H1 (cell line): ENCODE data around the gene SOX1. TPM values are rescaled to one million over a fixed set of nuclear protein-coding genes. Genes with fewer than 3 reads are reported as not detected.
A peak's percentile ranks its signal among the peaks of the same experiment; 100 is the strongest.

Experiments used
- CTCF ChIA-PET: fragments of 300-600 bp; sonication (Branson Sonifier 250); formaldehyde crosslinking; loops from one replicate; lab custom pipeline; 2021; ENCODE audit not compliant: partially characterized antibody; lab: Charles Lee
- POLR2A ChIA-PET: fragments of 300-600 bp; sonication (Branson Sonifier 250); formaldehyde crosslinking; loops from one replicate; lab custom pipeline; 2021; ENCODE audit warnings: inconsistent platforms; ENCODE audit not compliant: partially characterized antibody; lab: Charles Lee
- DNase-seq, 2 experiments: peaks; one replicate each; pipeline versions ENCODE4 v3.0.0 to v3.0.0-alpha.2; 2010 to 2022; ENCODE audit warnings: low spot score in 2 of 2, low read depth in 1 of 2, mixed read lengths in 1 of 2
- FAIRE-seq: peaks from 2 replicates; lab custom pipeline; 2011; peaks lifted over from hg19 to GRCh38; lab: Jason Lieb, UNC
- H2AFZ ChIP-seq: 2 replicates; pipeline ENCODE4 v1.8.1; 2012; ENCODE audit warnings: low read length, inconsistent platforms
- H2AK5ac ChIP-seq: 2 replicates; pipeline ENCODE4 v1.6.1; 2013; ENCODE audit warnings: low read depth, low read length
- H2BK120ac ChIP-seq: replicated peaks from 2 replicates; pipeline ENCODE3; 2013; ENCODE audit warnings: low read depth, low read length, inconsistent platforms
- H2BK12ac ChIP-seq: 2 replicates; pipeline ENCODE4 v1.6.1; 2013; ENCODE audit warnings: low read depth, low read length
- H2BK15ac ChIP-seq: 2 replicates; pipeline ENCODE4 v1.6.1; 2013; ENCODE audit warnings: low read length
- H2BK20ac ChIP-seq: 2 replicates; pipeline ENCODE4 v1.6.1; 2013; ENCODE audit warnings: low read length
- H2BK5ac ChIP-seq: 2 replicates; pipeline ENCODE4 v1.6.1; 2013; ENCODE audit warnings: low read depth, low read length
- H3K14ac ChIP-seq: 2 replicates; pipeline ENCODE4 v1.6.1; 2013; ENCODE audit warnings: inconsistent platforms; ENCODE audit not compliant: insufficient read length
- H3K18ac ChIP-seq: 2 replicates; pipeline ENCODE4 v1.6.1; 2013; ENCODE audit warnings: low read length; ENCODE audit errors: extremely low read depth
- H3K23ac ChIP-seq: 2 replicates; pipeline ENCODE4 v1.6.1; 2013; ENCODE audit warnings: inconsistent platforms; ENCODE audit not compliant: insufficient read length
- H3K23me2 ChIP-seq: 2 replicates; pipeline ENCODE4 v1.6.1; 2013; ENCODE audit warnings: low read depth, low read length
- H3K27ac ChIP-seq: 2 replicates; pipeline ENCODE4 v1.6.1; 2011; ENCODE audit warnings: low read depth, low read length, inconsistent platforms
- H3K27me3 ChIP-seq, 4 experiments: replicated peaks in 1 of 4; 1 replicate in 1 of 4; 2 replicates in 3 of 4; pipeline versions ENCODE4 v1.6.1 to v1.8.1; 2011 to 2013; ENCODE audit warnings: low read length in 3 of 4, mild to moderate bottlenecking in 3 of 4, inconsistent platforms in 2 of 4, mixed read lengths in 2 of 4, moderate library complexity in 1 of 4; ENCODE audit not compliant: control insufficient read depth in 3 of 4, insufficient read depth in 3 of 4; ENCODE audit errors: extremely low read depth in 1 of 4
- H3K36me3 ChIP-seq, 4 experiments: 2 replicates each; pipeline versions ENCODE4 v1.6.1 to v1.8.1; 2011 to 2013; ENCODE audit warnings: mild to moderate bottlenecking in 4 of 4, low read length in 3 of 4, moderate library complexity in 2 of 4, control low read depth in 1 of 4, inconsistent platforms in 1 of 4; ENCODE audit not compliant: insufficient read depth in 4 of 4, control insufficient read depth in 2 of 4
- H3K4ac ChIP-seq: replicated peaks from 2 replicates; pipeline ENCODE3; 2013; ENCODE audit warnings: low read length, low read depth, mixed read lengths, inconsistent platforms; ENCODE audit not compliant: insufficient read length
- H3K4me1 ChIP-seq, 4 experiments: replicated peaks in 1 of 4; 1 replicate in 1 of 4; 2 replicates in 3 of 4; pipeline versions ENCODE4 v1.6.1 to v1.8.1; 2011 to 2013; ENCODE audit warnings: low read length in 3 of 4, inconsistent platforms in 2 of 4, mixed read lengths in 1 of 4; ENCODE audit not compliant: insufficient read depth in 4 of 4, control insufficient read depth in 3 of 4
- H3K4me2 ChIP-seq, 2 experiments: 2 replicates each; pipeline versions ENCODE4 v1.6.1 to v1.8.1; 2011 to 2013; ENCODE audit warnings: low read depth in 2 of 2, low read length in 2 of 2, control low read depth in 1 of 2, inconsistent platforms in 1 of 2, mild to moderate bottlenecking in 1 of 2; ENCODE audit not compliant: insufficient read depth in 1 of 2
- H3K4me3 ChIP-seq, 4 experiments: fragments of 200-600, 300-600 bp in 1 of 4; sonication (generic), shearing (Covaris generic), sonication (Bioruptor Twin) in 1 of 4; 2 replicates each; pipeline versions ENCODE4 v1.5.1 to v1.8.1; 2011 to 2016; ENCODE audit warnings: low read length in 4 of 4, low read depth in 3 of 4, control low read depth in 2 of 4, inconsistent platforms in 2 of 4, mild to moderate bottlenecking in 2 of 4, mixed read lengths in 1 of 4, moderate library complexity in 1 of 4; ENCODE audit not compliant: insufficient read depth in 2 of 4; ENCODE audit errors: extremely low read depth in 1 of 4
- H3K56ac ChIP-seq: replicated peaks from 2 replicates; pipeline ENCODE3; 2013; ENCODE audit warnings: low read depth, mild to moderate bottlenecking, mixed read lengths, low read length, inconsistent platforms; ENCODE audit not compliant: insufficient read length
- H3K79me1 ChIP-seq: 2 replicates; pipeline ENCODE4 v1.6.1; 2013; ENCODE audit warnings: low read depth, low read length, control low read depth
- H3K79me2 ChIP-seq, 2 experiments: 2 replicates each; pipeline versions ENCODE4 v1.6.1 to v1.8.1; 2012 to 2013; ENCODE audit warnings: low read length in 2 of 2, mild to moderate bottlenecking in 2 of 2, inconsistent platforms in 1 of 2; ENCODE audit not compliant: insufficient read depth in 2 of 2, control insufficient read depth in 1 of 2
- H3K9ac ChIP-seq, 4 experiments: replicated peaks in 1 of 4; 1 replicate in 1 of 4; 2 replicates in 3 of 4; pipeline versions ENCODE4 v1.6.1 to v1.8.1; 2011 to 2013; ENCODE audit warnings: low read depth in 3 of 4, low read length in 3 of 4, control low read depth in 2 of 4, mild to moderate bottlenecking in 2 of 4, moderate library complexity in 2 of 4, inconsistent platforms in 1 of 4; ENCODE audit errors: extremely low read depth in 1 of 4
- H3K9me3 ChIP-seq, 2 experiments: 2 replicates each; pipeline versions ENCODE4 v1.6.1 to v1.8.1; 2012 to 2013; ENCODE audit warnings: mild to moderate bottlenecking in 2 of 2, moderate library complexity in 2 of 2, control low read depth in 1 of 2, inconsistent platforms in 1 of 2, low read depth in 1 of 2, low read length in 1 of 2, mixed read lengths in 1 of 2; ENCODE audit not compliant: insufficient read depth in 2 of 2
- H4K20me1 ChIP-seq, 2 experiments: replicated peaks in 1 of 2; 2 replicates each; pipeline versions ENCODE3 to v1.8.1; 2011 to 2013; ENCODE audit warnings: inconsistent platforms in 2 of 2, low read length in 2 of 2, mild to moderate bottlenecking in 1 of 2; ENCODE audit not compliant: insufficient read depth in 2 of 2, control insufficient read depth in 1 of 2
- H4K5ac ChIP-seq: 2 replicates; pipeline ENCODE4 v1.6.1; 2013; ENCODE audit warnings: low read length, low read depth, mixed read lengths, inconsistent platforms; ENCODE audit not compliant: insufficient read length
- H4K8ac ChIP-seq: 2 replicates; pipeline ENCODE4 v1.8.0; 2013; ENCODE audit warnings: mild to moderate bottlenecking, moderate library complexity, low read length, inconsistent platforms; ENCODE audit not compliant: insufficient read depth; ENCODE audit errors: extremely low read depth
- H4K91ac ChIP-seq: replicated peaks from 2 replicates; pipeline ENCODE3; 2013; ENCODE audit warnings: low read length, mixed read lengths, inconsistent platforms; ENCODE audit not compliant: insufficient read length
- EZH2 ChIP-seq: fragments of 200-600 bp; sonication (generic); IDR thresholded peaks from 2 replicates; pipeline ENCODE4 v1.7.1; 2012; ENCODE audit warnings: low read depth, mild to moderate bottlenecking, moderate library complexity, low read length, inconsistent platforms; ENCODE audit not compliant: severe bottlenecking
- JUN ChIP-seq: IDR thresholded peaks from 2 replicates; pipeline ENCODE4 v1.6.1; 2011; ENCODE audit warnings: low read depth, mild to moderate bottlenecking, improper control_type of control experiment, low read length
- KDM1A ChIP-seq: fragments of 200-600, 300-600 bp; sonication (generic); IDR thresholded peaks from 2 replicates; pipeline ENCODE4 v1.7.1; 2016; ENCODE audit warnings: mild to moderate bottlenecking, low read length, borderline replicate concordance
- PHF8 ChIP-seq: fragments of 200-600 bp; sonication (generic); conservative IDR thresholded peaks from 2 replicates; pipeline ENCODE4 v1.7.1; 2012; ENCODE audit warnings: low read depth, mild to moderate bottlenecking, inconsistent platforms, low read length, moderate library complexity
- POU5F1 ChIP-seq: IDR thresholded peaks from 2 replicates; pipeline ENCODE4 v1.6.1; 2011; ENCODE audit warnings: low read depth, mild to moderate bottlenecking, low read length, moderate library complexity
- RNF2 ChIP-seq: fragments of 200-900, 300-1000 bp; sonication (generic); IDR thresholded peaks from 2 replicates; pipeline ENCODE4 v1.7.1; 2016; ENCODE audit warnings: borderline replicate concordance, low read depth, mild to moderate bottlenecking, antibody characterized with exemption, low read length; ENCODE audit not compliant: poor library complexity, severe bottlenecking; ENCODE audit errors: missing control alignments
- RXRA ChIP-seq: IDR thresholded peaks from 2 replicates; pipeline ENCODE4 v1.6.1; 2011; ENCODE audit warnings: low read depth, mild to moderate bottlenecking, low read length, moderate library complexity; ENCODE audit not compliant: insufficient read depth
- USF2 ChIP-seq: IDR thresholded peaks from 2 replicates; pipeline ENCODE4 v1.6.1; 2011; ENCODE audit warnings: low read length, improper control_type of control experiment
- YY1 ChIP-seq: IDR thresholded peaks from 2 replicates; pipeline ENCODE4 v1.6.1; 2011; ENCODE audit warnings: low read depth, mild to moderate bottlenecking, low read length
- WGBS, 2 experiments: shearing (Covaris generic) in 1 of 2; methylation state at CpG; one replicate each; pipeline versions ENCODE4 v1.1.6 to v1.1.7; 2013 to 2015; ENCODE audit warnings: low lambda C conversion rate in 2 of 2, mixed read lengths in 2 of 2, inconsistent platforms in 1 of 2, low coverage in 1 of 2, missing lambda C conversion rate in 1 of 2; ENCODE audit not compliant: insufficient replicate concordance in 2 of 2, insufficient coverage in 1 of 2, insufficient read length in 1 of 2; ENCODE audit errors: extremely low coverage in 1 of 2, missing lambda C conversion rate in 1 of 2; 5-methylcytosine and 5-hydroxymethylcytosine counted together
- polyA plus RNA-seq, 7 experiments: library from polyadenylated mRNA; depleted of rRNA in 3 of 7; stranded (reverse) in 5 of 7; unstranded in 2 of 7; fragments of >200 nt in 5 of 7; fragments of 200-250 nt in 2 of 7; gene quantifications; 1 replicate in 5 of 7; 2 replicates in 1 of 7; 4 replicates in 1 of 7; pipeline versions ENCODE4 v1.2.1 to v1.2.3, GENCODE V29; 2011 to 2013; ENCODE audit warnings: missing spikeins in 2 of 7, mixed read lengths in 2 of 7
- total RNA-seq: library from RNA; stranded (reverse); fragmentation: NEBNext Ultra II Directional; extraction: Animal tissue kit (Norgen Biotek cat#: 25700); gene quantifications from 2 replicates; pipeline ENCODE4 v1.2.1, GENCODE V29; 2021

The SOX1 gene
- total and polyA plus RNA-seq, 2 of the 8 experiments (the other 6 are each of a cell fraction or from before 2014, with no cell fraction given): 0.03 to 0.09 TPM

GRCh38 chr13:112071723-112072533 is 5.0 kb downstream of the SOX1 start:
- Histone ChIP-seq H3K36me3 (peaks cover 0 to 10% (median 0%) of the 10 kb centered on the region in 4 experiments; a peak in 1 of 8 replicates), H3K79me2 (no peaks in the 10 kb centered on the region), H3K4me3 (peak overlapping the region; percentile 29 to 70 (median 36); a peak in 6 of 8 replicates), H3K18ac (peak overlapping the region; percentile 83; the same call in 1 of the 2 replicates), H3K4me1 (peaks cover 3 to 14% (median 9%) of the 10 kb centered on the region in 4 experiments), H2BK5ac (no peak overlapping the region), H2BK12ac (peak overlapping the region; percentile 84), H2AK5ac (no peak overlapping the region), H4K8ac (no peak overlapping the region), H3K56ac (no peak overlapping the region), H4K5ac (no peak overlapping the region), H2BK20ac (no peak overlapping the region), H3K4ac (no peak overlapping the region), H2AFZ (no peak overlapping the region), H3K9me3 (no peaks in the 10 kb centered on the region), H3K9ac (peak overlapping the region in 1 of 4 experiments; percentile 61; a peak in 1 of 7 replicates), H2BK15ac (no peak overlapping the region), H3K4me2 (peak overlapping the region; percentile 68 to 96), H3K23me2 (peaks cover 19% of the 10 kb centered on the region; the same call in 1 of the 2 replicates), H2BK120ac (peak overlapping the region; percentile 18), H4K91ac (no peak overlapping the region), H3K14ac (no peak overlapping the region), H3K79me1 (no peaks in the 10 kb centered on the region), H4K20me1 (peaks cover 6 to 14% of the 10 kb centered on the region in 2 experiments), H3K23ac (no peak overlapping the region), H3K27ac (no peak overlapping the region), H3K27me3 (peaks cover 60 to 80% (median 76%) of the 10 kb centered on the region in 4 experiments)
- POLR2A ChIA-PET: interaction anchor here (0.9 to 3.4 kb wide), 4 partner anchors 10 to 142 kb away, joined by 3 to 25 read pairs (median 6); no protein-coding TSS in a partner anchor
- DNase-seq (no peak), FAIRE-seq (no peak)
- CTCF ChIA-PET: interaction anchor here (1.0 to 1.3 kb wide), 4 partner anchors 8 to 372 kb away, joined by 3 to 4 read pairs (median 4); no protein-coding TSS in a partner anchor
- WGBS, 2 experiments: 2% methylated on average over 38 of the region's 59 CpGs; no CpG with 5 or more reads in 1 of the 2 experiments
- TF ChIP-seq YY1 (no peak), EZH2 (peak; percentile 74), KDM1A (no peak), RXRA (no peak), POU5F1 (no peak), USF2 (no peak), JUN (no peak), RNF2 (no peak), PHF8 (no peak)
